Right hindlimb (tissue), 1 donor: ENCODE data around the gene RAB11FIP4.

ENCODE experiments used
- DNase-seq: peaks from one replicate; pipeline ENCODE4 v3.0.0-alpha.2; 2018

Gene RAB11FIP4

DNA sequence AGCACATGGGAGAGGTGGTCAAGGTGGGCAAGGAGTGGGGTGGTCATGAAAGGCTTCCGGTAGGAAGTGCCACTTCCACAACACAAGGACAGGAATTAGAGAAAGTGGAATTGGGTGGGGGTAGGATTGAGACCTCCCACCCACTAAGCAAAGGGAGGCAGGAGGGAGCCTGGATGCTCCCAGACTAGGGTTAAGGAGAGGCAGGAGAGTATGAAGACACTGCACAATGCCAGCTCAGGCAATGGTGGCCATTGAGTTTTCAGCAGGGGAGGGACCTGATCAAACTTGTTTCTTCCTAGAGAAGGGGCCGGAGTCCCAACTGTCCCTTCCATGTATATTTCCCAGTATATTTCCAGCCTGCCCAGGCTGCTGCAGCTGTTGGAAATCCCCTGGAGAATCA is 3.1 kb upstream of the RAB11FIP4 start:
- no peak for DNase-seq

DNA sequence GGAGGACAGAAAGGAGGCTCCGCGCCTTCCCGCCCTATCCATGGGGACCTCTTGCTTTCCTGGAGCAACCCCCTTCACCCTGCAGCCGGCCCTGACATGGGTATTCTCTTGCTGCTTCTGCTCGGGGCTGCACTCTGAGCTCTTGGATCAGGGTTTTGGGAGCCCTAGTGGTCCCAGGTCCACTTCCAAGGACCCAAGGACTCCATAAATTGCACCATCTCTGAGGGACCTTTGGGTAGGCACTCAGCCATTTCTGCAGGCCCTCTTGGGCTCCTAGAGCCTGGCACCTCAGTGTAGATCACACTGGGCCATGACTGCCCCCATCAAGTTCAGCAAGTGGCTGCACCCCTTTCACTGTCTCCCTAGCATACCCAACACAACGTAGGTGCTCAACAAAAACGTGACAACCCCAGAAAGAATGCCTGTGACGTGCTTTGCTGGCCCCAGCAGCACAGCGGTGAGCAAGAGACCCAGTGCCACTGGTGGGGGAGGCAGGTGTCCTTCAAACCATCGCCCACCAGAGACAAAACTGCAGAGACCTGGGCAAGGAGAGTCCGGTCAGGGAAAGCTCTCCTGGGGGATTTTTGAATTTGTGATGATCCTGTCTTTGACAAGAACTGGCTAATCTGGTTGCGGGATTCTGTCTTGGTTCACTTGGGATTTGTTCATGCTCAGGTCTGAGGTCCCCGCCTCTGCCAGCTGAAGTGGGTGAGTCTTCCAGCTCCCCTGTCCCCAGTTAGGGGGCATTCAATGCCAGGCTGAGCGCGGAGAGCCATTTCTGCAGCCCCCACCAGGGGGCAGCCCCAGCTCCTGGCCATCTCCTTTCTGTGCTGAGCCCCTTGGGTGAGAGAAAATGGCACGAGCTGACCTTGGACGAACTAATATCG is 2.5 kb upstream of the RAB11FIP4 start:
- DNase-seq: no peak

DNA sequence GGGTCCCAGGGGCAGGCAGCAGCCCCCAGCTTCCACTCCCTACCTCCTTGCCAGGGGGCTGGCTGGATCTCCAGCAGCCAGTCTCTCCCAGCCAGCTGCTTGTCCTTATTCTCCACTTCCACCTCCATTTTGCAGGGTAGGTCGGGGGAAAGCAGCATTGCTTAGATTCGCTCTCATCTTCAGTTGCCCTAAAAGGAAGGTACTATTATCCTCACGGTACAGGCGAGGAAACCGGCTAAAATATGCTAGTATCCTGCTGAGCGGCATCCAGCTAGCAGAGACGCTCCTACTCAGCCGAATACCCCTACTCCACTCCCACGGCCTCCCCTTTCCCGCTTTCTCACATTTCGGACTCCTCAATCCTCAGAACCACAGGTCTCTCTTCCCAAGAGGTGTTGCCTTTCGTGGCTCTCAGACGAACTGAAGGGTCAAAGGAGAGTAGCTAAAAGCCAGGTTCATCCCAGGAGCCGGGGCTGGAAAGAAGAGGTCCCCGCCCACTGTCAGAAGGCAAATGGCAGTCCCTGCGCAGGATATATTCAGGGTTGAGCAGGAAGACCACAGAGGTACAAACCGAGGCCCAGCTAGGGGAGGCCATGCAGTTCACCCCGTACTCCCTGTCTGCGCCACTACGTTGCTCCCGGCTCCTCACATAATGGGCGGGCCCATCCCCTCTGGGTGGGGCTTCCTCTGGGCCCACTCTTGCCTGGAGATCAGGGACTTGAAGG is 1.7 kb upstream of the RAB11FIP4 start:
- no peak for DNase-seq

DNA sequence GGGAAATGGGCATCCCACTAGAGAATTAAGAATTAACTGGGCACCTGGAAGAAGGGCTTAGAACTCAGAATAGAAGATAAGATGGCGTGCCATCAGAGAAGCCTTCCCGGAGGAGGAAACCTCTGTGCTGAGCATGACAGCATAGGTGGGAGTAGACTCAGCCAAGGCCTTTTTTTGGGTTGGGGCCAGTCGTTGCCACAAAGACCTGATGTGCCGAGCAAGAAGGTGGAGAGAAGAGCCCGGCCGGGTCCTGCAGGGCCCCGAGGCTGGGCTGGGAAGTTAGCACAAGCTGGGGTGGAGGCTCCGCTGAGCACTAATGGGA is 1.1 kb upstream of the RAB11FIP4 start:
- no peak for DNase-seq

DNA sequence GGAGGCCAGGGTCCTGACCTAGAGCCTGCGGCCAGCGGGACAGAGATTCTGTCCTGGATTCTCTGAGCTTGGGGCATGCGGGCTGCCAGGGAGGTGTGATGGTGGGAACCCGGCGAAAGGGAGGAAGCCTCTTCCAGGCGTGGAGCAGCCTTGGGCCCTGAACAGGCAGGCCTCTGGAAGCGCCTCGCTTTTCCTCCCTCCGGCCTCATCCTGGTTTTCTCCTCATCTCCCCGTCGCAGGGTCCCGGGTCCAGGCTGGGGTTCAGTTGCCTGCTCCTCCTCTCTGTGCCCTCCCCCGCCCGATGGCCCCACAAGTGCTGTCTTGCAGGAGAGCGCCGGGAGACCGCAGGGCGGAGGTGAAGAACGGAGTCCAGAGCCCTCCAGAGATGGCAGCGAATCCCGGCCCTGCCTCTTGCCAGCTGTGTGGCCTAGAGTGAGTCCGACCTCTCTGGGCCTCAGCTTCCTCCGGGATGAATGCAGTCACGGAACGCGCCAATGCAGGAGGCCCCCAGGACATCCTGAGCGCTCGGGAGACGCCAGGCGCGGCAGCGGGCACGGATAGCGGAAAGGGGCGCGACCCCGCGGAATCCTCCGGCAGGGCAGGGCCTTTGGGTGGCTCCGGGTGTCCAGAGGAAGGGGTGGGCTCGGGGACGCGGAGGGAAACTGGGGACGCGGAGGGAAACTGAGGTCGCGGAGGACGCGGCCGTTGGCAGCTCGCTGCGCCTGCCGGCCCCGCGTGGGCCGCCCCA is 553 bp upstream of the RAB11FIP4 start:
- DNase-seq: no peak

DNA sequence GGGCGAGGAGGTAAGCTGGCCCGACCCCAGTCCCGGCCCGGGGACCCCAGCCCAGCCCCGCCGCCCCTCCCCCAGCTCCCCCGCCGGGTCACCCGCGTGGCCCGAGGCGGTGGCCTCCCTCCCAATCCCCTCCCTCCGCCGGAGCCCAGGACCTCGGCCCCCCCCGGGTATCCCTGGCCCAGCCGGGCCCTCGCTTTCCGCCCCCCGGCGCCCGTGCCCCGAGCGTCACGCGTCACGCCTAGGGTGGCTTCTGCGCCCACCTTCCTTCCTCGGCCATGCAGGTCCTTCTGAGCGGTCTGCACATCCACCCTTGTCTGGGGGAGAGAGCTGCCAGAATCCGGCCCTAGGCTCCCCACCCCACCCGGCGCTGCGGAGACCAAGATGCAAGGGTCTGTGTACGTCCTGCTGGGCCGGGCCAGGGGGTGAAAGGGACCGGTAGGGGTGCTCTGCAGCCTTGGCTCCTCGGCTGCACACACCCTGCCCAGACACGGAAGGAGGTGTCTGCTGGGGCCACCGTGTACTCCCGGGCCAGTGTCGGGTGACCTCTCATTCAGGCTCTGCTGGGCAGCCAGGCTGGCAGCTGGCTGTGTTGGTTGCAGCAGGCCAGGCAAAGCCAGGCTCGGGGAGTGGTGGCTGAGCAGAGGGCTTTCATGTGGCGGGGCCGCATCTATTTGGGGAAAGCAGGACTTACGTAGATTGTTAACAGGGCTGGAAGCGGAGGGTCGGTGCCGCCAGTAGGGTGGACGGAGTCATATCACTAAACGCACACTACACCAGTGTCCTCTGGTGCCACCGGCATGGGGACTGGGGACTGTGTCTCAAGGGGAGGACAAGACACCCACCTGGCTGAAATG is 754 bp downstream of the RAB11FIP4 start:
- no peak for DNase-seq

DNA sequence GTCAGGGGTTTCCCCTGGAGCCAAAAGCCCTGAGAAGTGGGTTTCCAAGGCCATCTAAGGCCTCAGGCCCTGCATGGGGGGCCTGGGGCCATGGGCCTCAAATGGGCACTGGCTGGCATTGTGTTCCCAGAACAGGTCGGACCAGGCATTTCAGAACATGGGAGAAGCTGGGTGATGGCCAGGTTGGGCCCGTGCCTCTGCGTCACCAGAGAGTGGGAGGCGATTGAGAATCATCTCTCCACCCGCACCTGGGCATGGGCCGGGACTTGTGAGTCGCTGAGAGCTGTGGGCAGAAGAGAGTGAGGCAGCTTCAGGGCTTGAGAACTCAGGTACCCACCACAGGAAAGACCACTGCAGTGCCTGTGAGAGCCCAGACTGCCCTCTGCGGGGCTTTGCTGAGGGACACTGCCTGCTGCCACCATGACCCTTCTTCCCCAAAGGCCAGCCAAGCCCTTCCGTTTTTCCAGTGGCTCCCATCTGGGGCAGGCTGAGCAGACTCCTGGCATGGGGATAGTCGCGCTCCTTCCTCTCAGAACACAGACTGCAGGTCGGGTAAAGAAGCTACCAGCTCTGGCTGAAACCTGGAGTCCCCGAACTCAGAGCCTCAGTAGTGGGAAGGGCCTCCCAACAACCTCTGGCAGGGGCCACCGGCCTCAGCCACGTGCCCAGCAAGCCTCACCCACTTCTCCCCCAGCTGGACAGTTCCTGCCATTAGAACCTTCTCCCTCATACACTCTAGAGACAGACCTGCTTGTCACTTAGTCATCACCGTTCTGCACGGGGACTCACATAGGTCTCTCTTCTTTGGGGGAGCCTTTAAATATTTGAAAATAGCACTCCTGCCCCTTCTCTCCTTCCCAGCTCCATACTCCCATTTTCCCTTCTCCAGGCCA is 1.6 kb downstream of the RAB11FIP4 start:
- no peak for DNase-seq

DNA sequence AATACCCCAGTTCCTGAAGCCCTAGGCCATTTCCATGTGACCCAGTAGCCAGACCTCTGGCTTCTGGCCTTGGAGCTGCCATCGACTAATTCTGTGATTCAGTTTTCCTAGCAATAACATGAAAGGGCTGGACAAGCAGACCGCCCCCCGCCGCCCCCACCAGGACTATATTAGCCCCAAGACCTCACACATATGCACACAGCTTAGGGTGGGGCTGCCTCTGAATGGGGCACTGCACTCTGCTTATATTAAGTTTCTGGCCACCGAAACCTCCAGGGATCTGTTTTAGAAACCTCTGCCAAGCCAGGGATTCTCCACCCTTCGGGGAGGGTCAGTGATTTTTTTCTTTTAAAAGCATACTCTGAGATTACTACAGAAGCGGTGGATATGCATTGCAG is 2.3 kb downstream of the RAB11FIP4 start:
- DNase-seq: no peak

DNA sequence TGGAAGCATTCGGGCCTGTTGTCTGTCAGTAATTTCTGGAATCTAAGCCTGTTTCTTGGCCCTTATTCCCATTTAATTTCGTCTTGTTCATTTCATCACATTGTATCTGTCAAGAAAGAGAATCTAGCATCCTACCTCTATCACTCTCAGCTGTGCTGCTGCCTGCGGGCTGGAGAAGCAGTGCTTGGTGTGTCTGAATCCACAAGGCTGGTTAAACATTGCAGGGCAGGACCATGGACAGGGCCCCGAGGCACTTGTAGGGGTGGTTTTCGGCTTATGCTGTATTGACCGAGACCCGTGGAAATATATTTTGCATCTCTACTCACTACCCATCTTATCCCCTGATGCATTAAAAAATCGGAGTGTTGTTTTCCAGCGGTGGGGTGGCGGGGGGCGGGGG is 3.1 kb downstream of the RAB11FIP4 start:
- peak; percentile 89 for DNase-seq

DNA sequence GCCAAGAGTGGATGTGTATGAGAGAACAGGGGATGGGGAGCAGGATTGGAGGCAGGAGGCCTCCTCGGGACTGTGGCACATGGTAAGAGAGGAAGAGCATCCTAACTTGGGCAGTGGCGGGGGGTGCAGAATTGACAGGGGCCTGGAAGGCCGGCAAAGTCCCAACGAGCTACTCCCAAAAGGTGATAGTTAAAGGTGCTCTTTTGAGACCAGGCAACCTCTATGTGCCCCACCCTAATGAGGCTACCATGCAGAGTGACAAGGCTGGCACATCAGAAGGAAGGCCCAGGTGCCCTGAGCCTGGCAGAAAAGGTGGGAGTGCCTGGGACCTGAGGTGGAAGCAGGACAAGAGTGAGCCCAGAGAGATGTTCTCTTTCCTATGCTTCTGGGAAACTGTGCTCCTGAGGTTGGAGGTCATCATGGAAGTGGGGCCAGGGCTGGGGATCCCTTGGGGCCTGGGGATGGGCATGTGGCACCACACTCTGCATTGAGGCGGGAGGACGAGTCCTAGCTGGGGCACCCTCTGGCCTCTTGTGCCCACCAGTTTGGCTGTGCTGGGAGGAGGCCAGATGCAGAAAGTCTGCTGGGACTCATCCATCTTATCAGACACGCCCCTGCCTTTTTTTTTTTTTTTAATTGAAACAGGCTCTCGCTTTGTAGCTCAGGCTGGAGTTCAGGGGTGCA is 5.9 kb downstream of the RAB11FIP4 start:
- no peak for DNase-seq

DNA sequence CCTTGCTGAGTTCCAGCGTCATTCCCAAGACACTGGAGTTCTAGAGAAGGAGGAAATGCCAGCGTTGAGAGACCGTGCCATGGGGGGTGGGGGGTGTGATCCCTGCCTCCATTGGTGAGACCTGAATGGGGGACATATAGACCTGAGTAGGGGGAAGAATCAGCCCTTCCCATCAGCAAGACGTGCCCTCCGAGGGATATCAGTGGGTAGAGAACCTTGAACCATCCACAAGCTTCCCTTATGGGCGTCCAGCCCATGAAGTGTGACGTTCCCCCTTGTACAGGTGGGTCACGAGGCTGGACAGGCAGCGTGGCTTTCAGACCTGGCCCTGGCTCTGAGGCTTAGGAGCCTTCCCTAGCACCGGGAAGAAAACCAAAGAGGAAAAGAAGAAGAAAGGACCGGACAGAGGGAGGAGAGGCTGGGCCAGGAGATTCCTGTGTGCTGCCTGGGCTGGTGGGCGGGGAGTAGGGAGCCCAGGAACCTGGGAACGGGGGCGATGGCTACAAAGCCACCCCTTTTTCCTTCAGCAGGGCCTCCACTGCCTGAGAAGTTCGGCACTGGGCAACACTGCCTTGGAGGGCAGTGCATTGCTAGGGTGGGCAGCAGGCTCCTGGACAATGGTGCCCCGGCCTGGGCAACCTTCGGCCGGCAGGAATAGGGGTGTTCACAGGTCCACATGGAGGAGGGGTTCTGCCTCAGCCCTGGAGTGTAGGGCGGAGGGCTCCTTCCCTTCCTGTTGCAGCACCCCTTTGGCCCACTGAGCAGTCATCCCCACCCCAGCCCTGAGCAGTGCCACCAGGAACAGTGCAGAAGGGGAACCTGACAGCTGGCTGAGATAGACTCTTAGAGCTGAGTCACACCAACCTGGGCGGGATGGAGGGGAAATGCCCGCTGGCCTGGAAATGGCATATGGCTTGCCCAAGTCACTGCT is 7.2 kb downstream of the RAB11FIP4 start:
- no peak for DNase-seq

DNA sequence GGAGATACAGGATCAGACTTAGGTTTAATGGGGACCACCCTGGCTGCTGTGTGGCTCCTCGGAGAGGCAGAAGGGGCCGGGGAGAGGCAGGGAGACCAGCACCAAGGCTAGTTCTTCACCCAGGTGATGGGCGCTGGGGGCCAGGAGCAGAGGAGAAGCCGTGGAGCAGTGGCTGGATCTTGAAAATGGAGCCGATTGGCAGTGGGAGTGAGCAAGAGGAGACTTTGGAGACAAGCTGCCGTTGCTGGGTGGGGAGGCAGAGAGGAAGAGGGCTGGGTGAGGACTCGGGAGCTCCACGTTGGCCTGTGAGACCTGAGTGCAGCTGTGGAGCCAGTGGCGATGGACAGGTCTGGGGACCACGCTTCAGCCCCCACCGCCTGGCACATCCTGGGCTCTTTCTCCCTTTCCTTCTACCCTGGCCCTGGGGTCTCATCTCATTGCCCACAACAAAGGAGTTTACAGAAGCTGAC is 9.0 kb downstream of the RAB11FIP4 start:
- DNase-seq: no peak

DNA sequence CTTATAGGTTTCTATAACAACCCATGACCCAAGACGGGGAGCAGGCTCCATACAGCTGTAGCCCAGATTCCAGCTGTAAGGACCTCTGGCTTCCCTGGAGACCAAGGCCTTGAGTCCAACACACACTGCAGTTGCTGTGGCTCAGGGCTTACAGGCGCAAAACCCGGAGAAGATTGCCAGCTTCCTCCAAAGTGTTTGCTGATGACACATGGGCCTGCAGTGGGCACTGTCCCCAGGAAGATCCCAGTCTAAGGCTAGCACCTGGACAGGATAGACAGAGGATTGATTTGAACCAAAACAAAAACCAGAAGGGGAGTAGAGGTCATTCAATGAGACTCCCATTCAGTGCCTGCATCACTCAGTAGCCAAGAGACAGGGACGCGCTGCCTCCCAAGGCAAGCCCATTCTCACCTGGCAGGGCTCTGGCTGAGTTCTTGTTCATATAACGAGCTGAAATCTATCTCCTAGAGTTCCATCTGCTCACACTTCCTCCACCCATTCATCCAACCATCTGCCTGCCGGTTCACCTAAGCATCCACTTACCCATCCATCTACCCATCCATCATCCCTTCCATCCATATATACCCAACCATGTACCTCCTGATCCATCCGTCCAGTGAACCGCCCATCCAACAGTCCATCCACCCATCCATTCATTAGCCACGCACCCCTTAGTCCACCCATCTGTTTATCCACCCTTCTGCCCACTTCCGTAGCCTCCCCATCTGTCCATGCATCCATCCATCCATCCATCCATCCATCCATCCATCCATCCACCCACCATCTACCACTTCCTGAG is 10.2 kb downstream of the RAB11FIP4 start:
- no peak for DNase-seq

DNA sequence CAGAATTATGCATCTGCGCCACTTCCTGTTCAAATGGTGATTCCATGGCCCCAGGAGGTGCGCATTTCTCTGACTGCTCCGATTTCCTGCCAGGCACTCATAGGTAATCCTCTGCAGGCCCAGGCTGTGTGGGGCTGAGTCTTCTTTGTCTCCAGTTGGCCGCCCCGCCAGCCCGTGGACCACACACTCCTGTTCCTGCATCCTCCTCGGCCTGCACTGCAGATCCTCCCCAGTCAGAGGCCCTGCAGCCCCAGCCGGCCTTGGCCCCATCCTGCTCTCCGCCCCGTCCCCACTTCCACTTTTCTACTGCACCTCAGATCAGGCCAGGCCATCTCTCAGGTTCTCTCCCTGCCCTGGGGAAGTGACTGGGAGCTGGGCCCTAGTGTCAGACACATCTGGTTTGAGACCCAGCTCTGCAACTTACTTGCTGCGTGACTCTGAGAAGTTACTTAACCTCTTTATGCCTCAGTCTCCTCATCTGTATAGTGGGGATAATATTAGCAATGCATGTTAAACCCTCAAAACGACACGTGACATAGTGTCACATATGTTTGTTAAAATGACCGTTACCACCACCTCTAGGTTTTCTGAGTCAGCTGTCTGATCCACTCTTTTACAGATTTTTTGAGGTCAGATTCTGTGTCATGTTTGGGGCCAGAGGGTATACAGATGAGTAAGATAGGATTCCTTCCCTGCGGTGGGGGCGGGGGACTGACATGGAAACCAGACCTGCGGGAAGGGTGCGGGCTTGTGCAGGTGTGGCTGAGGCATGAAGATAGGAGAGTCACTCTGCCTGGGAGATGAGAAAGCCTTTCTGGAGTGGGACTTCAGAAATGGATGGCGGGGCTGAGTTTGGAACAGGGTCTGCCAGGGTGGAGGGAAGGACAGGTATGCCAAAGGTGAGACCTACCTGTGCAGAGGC is 12.8 kb downstream of the RAB11FIP4 start:
- no peak for DNase-seq

DNA sequence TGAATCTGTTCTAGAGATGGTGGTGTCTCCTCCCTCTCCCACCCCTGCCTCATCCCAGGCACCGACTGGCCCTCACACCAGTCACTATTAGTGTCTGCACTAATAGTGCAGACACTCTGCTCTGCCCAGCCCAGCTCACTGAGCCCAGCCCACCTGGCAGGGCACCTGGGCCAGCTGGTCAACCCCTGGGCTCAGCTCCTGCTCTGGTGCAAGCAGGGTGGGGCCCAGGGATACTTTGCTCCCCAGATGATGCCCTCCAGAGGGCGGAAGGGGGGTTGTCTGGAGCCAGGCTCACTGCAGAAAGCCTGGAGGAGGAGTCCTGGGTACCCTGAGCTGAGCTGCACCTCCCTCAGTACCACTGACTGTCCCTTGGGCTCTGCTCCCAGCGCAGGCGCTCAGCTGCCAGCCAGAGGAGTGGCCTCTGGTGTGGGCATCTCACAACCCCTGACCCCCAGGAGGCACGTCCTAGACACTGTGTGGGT is 14.5 kb downstream of the RAB11FIP4 start:
- DNase-seq: no peak

DNA sequence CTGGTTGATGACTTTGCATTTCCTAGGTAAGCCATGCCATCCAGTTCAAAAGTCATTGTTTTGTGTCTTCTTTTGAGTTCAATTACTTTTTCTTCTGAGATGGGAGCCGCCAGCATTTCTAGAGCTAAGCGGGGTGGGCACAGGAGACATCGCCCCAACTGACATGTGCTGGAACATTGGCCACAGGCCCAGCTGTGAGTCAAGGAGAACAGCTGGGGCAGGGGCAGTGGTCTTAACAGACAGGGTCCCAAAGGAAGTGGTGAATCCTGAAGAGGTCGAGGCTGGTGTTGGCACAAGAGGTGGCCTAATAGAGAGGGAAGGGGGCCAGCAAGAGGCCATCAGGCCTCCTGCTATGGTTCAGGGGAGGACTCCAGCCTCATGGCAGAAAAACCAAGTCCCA is 17.1 kb downstream of the RAB11FIP4 start:
- DNase-seq: no peak

DNA sequence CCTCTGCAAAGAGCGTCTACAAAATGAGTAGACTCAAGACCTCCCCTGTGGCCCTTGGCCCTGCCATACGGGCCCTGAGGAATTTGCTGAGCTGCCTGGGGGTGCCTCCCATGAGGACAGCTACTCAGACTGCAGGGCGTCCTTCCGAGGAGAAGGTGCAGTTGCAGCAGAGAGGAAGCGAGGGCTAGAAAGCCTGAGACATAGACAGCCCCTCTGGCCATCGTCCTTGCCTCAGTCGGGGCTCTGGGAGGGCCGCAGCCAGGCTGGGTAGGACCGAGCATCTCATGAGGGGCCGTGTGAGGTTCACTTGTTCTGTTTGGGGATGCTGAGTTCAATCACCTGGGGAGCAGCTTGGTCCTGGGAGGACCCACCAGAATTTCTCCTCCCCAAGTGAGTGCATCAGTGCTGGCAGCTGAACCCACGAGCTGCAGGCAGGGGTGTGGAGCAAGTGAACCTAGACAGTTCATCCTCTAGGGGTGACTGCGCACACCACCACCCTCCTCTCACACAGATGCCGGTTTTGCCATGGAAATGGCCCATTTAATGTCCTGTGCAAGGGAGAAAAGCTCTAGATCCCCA is 20.3 kb downstream of the RAB11FIP4 start:
- DNase-seq: no peak
